ENCODE data around the gene ADAR. TPM values are rescaled to one million over a fixed set of nuclear protein-coding genes. Genes with fewer than 3 reads are reported as not detected.

Gene ADAR
- total and polyA plus RNA-seq, 2 donors from 2014 or later = 40.3 to 154 TPM

GRCh38 chr1:154572468-154573167, 35.4 kb downstream of the ADAR start:
- H3K9ac ChIP-seq (ENCODE audit: low read length in 3 of 3) = no peak overlapping the region
- peaks cover 0 to 10% (median 0%) of the 10 kb centered on the region in 3 donors for H3K4me1 ChIP-seq (ENCODE audit: control insufficient read depth in 2 of 3, insufficient read depth in 2 of 3, low read depth in 1 of 3, low read length in 3 of 3)
- DNase-seq = no peak
- intact Hi-C loops (cut with DNase I) = no loop called here
- H3K4me3 ChIP-seq (ENCODE audit: low read length in 3 of 3) = no peak overlapping the region
- H3K27ac ChIP-seq (ENCODE audit: low read depth in 2 of 2, low read length in 2 of 2) = no peak overlapping the region
- H3K36me3 ChIP-seq (ENCODE audit: control insufficient read depth in 2 of 3, insufficient read depth in 3 of 3, low read length in 3 of 3) = no peaks in the 10 kb centered on the region
- H3K27me3 ChIP-seq (ENCODE audit: control insufficient read depth, insufficient read depth, low read length) = no peaks in the 10 kb centered on the region
- no peak for TF ChIP-seq CTCF (IDR thresholded peaks at IDR 0.05; ENCODE audit: borderline replicate concordance, extremely low read depth, insufficient read depth)
- no peaks in the 10 kb centered on the region for H3K9me3 ChIP-seq (ENCODE audit: control insufficient read depth in 2 of 3, insufficient read depth in 1 of 3, low read length in 3 of 3)
- FAIRE-seq = no peak

GRCh38 chr1:154571964-154572288, 36.1 kb downstream of the ADAR start:
- no peak for DNase-seq
- no peak for TF ChIP-seq CTCF (IDR thresholded peaks at IDR 0.05; ENCODE audit: borderline replicate concordance, extremely low read depth, insufficient read depth)
- Histone ChIP-seq H3K4me3 (ENCODE audit: low read length in 3 of 3) (no peak overlapping the region), H3K4me1 (ENCODE audit: control insufficient read depth in 2 of 3, insufficient read depth in 2 of 3, low read depth in 1 of 3, low read length in 3 of 3) (peaks cover 0 to 7% (median 0%) of the 10 kb centered on the region in 3 donors), H3K27me3 (ENCODE audit: control insufficient read depth, insufficient read depth, low read length) (no peaks in the 10 kb centered on the region), H3K9ac (ENCODE audit: low read length in 3 of 3) (no peak overlapping the region), H3K27ac (ENCODE audit: low read depth in 2 of 2, low read length in 2 of 2) (no peak overlapping the region), H3K36me3 (ENCODE audit: control insufficient read depth in 2 of 3, insufficient read depth in 3 of 3, low read length in 3 of 3) (no peaks in the 10 kb centered on the region), H3K9me3 (ENCODE audit: control insufficient read depth in 2 of 3, insufficient read depth in 1 of 3, low read length in 3 of 3) (no peaks in the 10 kb centered on the region)
- FAIRE-seq = no peak
- intact Hi-C loops (cut with DNase I) = no loop called here

GRCh38 chr1:154571244-154571963, 36.6 kb downstream of the ADAR start:
- no peak for FAIRE-seq
- intact Hi-C loops (cut with DNase I) = no loop called here
- no peak for DNase-seq
- no peaks in the 10 kb centered on the region for H3K9me3 ChIP-seq (ENCODE audit: control insufficient read depth in 2 of 3, insufficient read depth in 1 of 3, low read length in 3 of 3)
- no peaks in the 10 kb centered on the region for H3K36me3 ChIP-seq (ENCODE audit: control insufficient read depth in 2 of 3, insufficient read depth in 3 of 3, low read length in 3 of 3)
- no peak overlapping the region for H3K9ac ChIP-seq (ENCODE audit: low read length in 3 of 3)
- TF ChIP-seq CTCF (IDR thresholded peaks at IDR 0.05; ENCODE audit: borderline replicate concordance, extremely low read depth, insufficient read depth) = no peak
- peaks cover 3% of the 10 kb centered on the region for H3K27me3 ChIP-seq (ENCODE audit: control insufficient read depth, insufficient read depth, low read length)
- H3K4me3 ChIP-seq (ENCODE audit: low read length in 3 of 3) = no peak overlapping the region
- peaks cover 0 to 5% (median 0%) of the 10 kb centered on the region in 3 donors for H3K4me1 ChIP-seq (ENCODE audit: control insufficient read depth in 2 of 3, insufficient read depth in 2 of 3, low read depth in 1 of 3, low read length in 3 of 3)
- no peak overlapping the region for H3K27ac ChIP-seq (ENCODE audit: low read depth in 2 of 2, low read length in 2 of 2)
